Activated naive CD4-positive, alpha-beta T cell (primary cell): Measurements from ENCODE around the gene PHF2.

Source experiments
- DNase-seq, 4 experiments: peaks; one replicate each; lab custom pipeline; 2025; lab: John Stamatoyannopoulos, UW

PHF2 gene

GRCh38 chr9:93568169-93568568 lies 8.2 kb upstream of the PHF2 start:
- no peak for DNase-seq

- DNase-seq: no peak
Measured at GRCh38 chr9:93569621-93570174, 6.7 kb upstream of the PHF2 start.

- no peak for DNase-seq
Measured at GRCh38 chr9:93572221-93572620, 4.2 kb upstream of the PHF2 start.

- DNase-seq: no peak
Measured at GRCh38 chr9:93572636-93573515, 3.5 kb upstream of the PHF2 start.

- DNase-seq: no peak
Measured at GRCh38 chr9:93573516-93573828, 2.9 kb upstream of the PHF2 start.

GRCh38 chr9:93574091-93574899 lies 2.1 kb upstream of the PHF2 start:
- DNase-seq: no peak

- no peak for DNase-seq
Measured at GRCh38 chr9:93574900-93575795, 1.2 kb upstream of the PHF2 start.

- peak in 2 of 4 experiments; percentile 23 to 41 for DNase-seq
Measured at GRCh38 chr9:93575796-93576257, 557 bp upstream of the PHF2 start.

- peak in 1 of 4 experiments; percentile 33 for DNase-seq
Measured at GRCh38 chr9:93577078-93577974, 942 bp downstream of the PHF2 start.

- DNase-seq: no peak
Measured at GRCh38 chr9:93577975-93578682, 1.7 kb downstream of the PHF2 start.

GRCh38 chr9:93578844-93579243 lies 2.5 kb downstream of the PHF2 start:
- no peak for DNase-seq

GRCh38 chr9:93579711-93580516 lies 3.5 kb downstream of the PHF2 start:
- no peak for DNase-seq

- DNase-seq: no peak
Measured at GRCh38 chr9:93580654-93581380, 4.4 kb downstream of the PHF2 start.

- DNase-seq: no peak
Measured at GRCh38 chr9:93582115-93582514, 5.7 kb downstream of the PHF2 start.

- DNase-seq: no peak
Measured at GRCh38 chr9:93582550-93582949, 6.2 kb downstream of the PHF2 start.

- DNase-seq: no peak
Measured at GRCh38 chr9:93585259-93585658, 8.9 kb downstream of the PHF2 start.

- no peak for DNase-seq
Measured at GRCh38 chr9:93585695-93586094, 9.3 kb downstream of the PHF2 start.

- DNase-seq: no peak
Measured at GRCh38 chr9:93586290-93587057, 10.1 kb downstream of the PHF2 start.
